Vagina (tissue), 2 donors: ENCODE measurements around the gene MYO3B. TPM values are rescaled to one million over a fixed set of nuclear protein-coding genes. Genes with fewer than 3 reads are reported as not detected.

Source experiments
- DNase-seq, 2 donors: peaks; one replicate each; pipeline ENCODE4 v3.0.0-alpha.2; 2017; ENCODE audit errors: extremely low spot score in 2 of 2
- H3K27ac ChIP-seq: fragments of 200-600 bp; sonication (generic); one replicate; pipeline ENCODE4 v1.5.1; 2019
- H3K27me3 ChIP-seq: fragments of 200-600 bp; sonication (generic); one replicate; pipeline ENCODE4 v1.5.1; 2019
- H3K36me3 ChIP-seq, 2 donors: fragments of 200-600 bp; sonication (generic); one replicate each; pipeline ENCODE4 v1.5.1; 2017 to 2019
- H3K4me1 ChIP-seq: fragments of 200-600 bp; sonication (generic); one replicate; pipeline ENCODE4 v1.5.1; 2019
- H3K4me3 ChIP-seq, 2 donors: fragments of 200-600 bp; sonication (generic); 1 replicate in 1 of 2; 2 replicates in 1 of 2; pipeline ENCODE4 v1.5.1; 2016 to 2019
- H3K9me3 ChIP-seq: fragments of 200-600 bp; sonication (generic); one replicate; pipeline ENCODE4 v1.5.1; 2019
- CTCF ChIP-seq, 3 experiments: fragments of 450-650 bp in 2 of 3; fragments of 200-600 bp in 1 of 3; sonication (generic) in 1 of 3; IDR thresholded peaks; one replicate each; pipeline ENCODE4 v1.5.1; 2017 to 2019; ENCODE audit warnings: antibody characterized with exemption in 3 of 3, mild to moderate bottlenecking in 2 of 3, moderate library complexity in 2 of 3
- POLR2A ChIP-seq, 2 donors: fragments of 450-650 bp; IDR thresholded peaks; one replicate each; pipeline ENCODE4 v1.6.1; 2017; ENCODE audit warnings: antibody characterized with exemption in 2 of 2, mild to moderate bottlenecking in 2 of 2, moderate library complexity in 2 of 2
- POLR2AphosphoS5 ChIP-seq, 2 donors: sonication (generic); formaldehyde crosslinking; IDR thresholded peaks; one replicate each; pipeline ENCODE4 v1.9.0; 2017; ENCODE audit warnings: antibody characterized with exemption in 2 of 2, mild to moderate bottlenecking in 2 of 2, low read depth in 1 of 2; ENCODE audit not compliant: insufficient read depth in 1 of 2
- intact Hi-C: fragments of 100-400 bp; cut with DNase I; formaldehyde crosslinking; loops from one replicate; pipeline ENCODE4 v1.15.1; 2023
- total RNA-seq: library from RNA; depleted of rRNA; stranded (reverse); fragments of >200 nt; gene quantifications from one replicate; pipeline ENCODE4 v1.2.3, GENCODE V29; 2016

MYO3B gene
- total RNA-seq, 1 donor from 2014 or later, result 0.49 TPM

- Histone ChIP-seq H3K9me3 (no peaks in the 10 kb centered on the region), H3K27ac (no peak overlapping the region), H3K4me1 (no peaks in the 10 kb centered on the region), H3K36me3 (no peaks in the 10 kb centered on the region), H3K27me3 (no peaks in the 10 kb centered on the region), H3K4me3 (no peak overlapping the region)
- no peak for DNase-seq
- no peak for TF ChIP-seq POLR2A (IDR thresholded peaks at IDR 0.05)
- no peak for TF ChIP-seq POLR2AphosphoS5 (IDR thresholded peaks at IDR 0.05; ENCODE audit: insufficient read depth in 1 of 2, low read depth in 1 of 2)
- no peak for TF ChIP-seq CTCF (IDR thresholded peaks at IDR 0.05)
- intact Hi-C loops, result no loop called here
Observed at GRCh38 chr2:170585067-170585466, 407.1 kb downstream of the MYO3B start.

GRCh38 chr2:170586571-170587095, 408.7 kb downstream of the MYO3B start:
- no peak for TF ChIP-seq POLR2AphosphoS5 (IDR thresholded peaks at IDR 0.05; ENCODE audit: insufficient read depth in 1 of 2, low read depth in 1 of 2)
- TF ChIP-seq CTCF (IDR thresholded peaks at IDR 0.05), result no peak
- no peak for TF ChIP-seq POLR2A (IDR thresholded peaks at IDR 0.05)
- Histone ChIP-seq H3K27me3 (no peaks in the 10 kb centered on the region), H3K36me3 (no peaks in the 10 kb centered on the region), H3K4me3 (no peak overlapping the region), H3K4me1 (no peaks in the 10 kb centered on the region), H3K9me3 (no peaks in the 10 kb centered on the region), H3K27ac (peak overlapping the region; percentile 31)
- intact Hi-C loops, result no loop called here
- DNase-seq, result no peak

GRCh38 chr2:170587117-170587516, 409.2 kb downstream of the MYO3B start:
- DNase-seq, result no peak
- Histone ChIP-seq H3K9me3 (no peaks in the 10 kb centered on the region), H3K27me3 (no peaks in the 10 kb centered on the region), H3K4me3 (no peak overlapping the region), H3K4me1 (no peaks in the 10 kb centered on the region), H3K27ac (peak overlapping the region; percentile 31), H3K36me3 (no peaks in the 10 kb centered on the region)
- intact Hi-C loops, result no loop called here
- TF ChIP-seq POLR2A (IDR thresholded peaks at IDR 0.05), result no peak
- TF ChIP-seq CTCF (IDR thresholded peaks at IDR 0.05), result no peak
- no peak for TF ChIP-seq POLR2AphosphoS5 (IDR thresholded peaks at IDR 0.05; ENCODE audit: insufficient read depth in 1 of 2, low read depth in 1 of 2)

- intact Hi-C loops, result no loop called here
- no peak overlapping the region for H3K4me3 ChIP-seq
- H3K27ac ChIP-seq, result peak overlapping the region; percentile 4
- H3K27me3 ChIP-seq, result no peaks in the 10 kb centered on the region
- no peaks in the 10 kb centered on the region for H3K9me3 ChIP-seq
- TF ChIP-seq CTCF (IDR thresholded peaks at IDR 0.05) (no peak), POLR2AphosphoS5 (IDR thresholded peaks at IDR 0.05; ENCODE audit: insufficient read depth in 1 of 2, low read depth in 1 of 2) (no peak)
- H3K36me3 ChIP-seq, result no peaks in the 10 kb centered on the region
- H3K4me1 ChIP-seq, result no peaks in the 10 kb centered on the region
- DNase-seq, result no peak
Observed at GRCh38 chr2:170587922-170588321, 410.0 kb downstream of the MYO3B start.

- no peak for TF ChIP-seq CTCF (IDR thresholded peaks at IDR 0.05)
- TF ChIP-seq POLR2AphosphoS5 (IDR thresholded peaks at IDR 0.05; ENCODE audit: insufficient read depth in 1 of 2, low read depth in 1 of 2), result no peak
- no peak for TF ChIP-seq POLR2A (IDR thresholded peaks at IDR 0.05)
- no peaks in the 10 kb centered on the region for H3K4me1 ChIP-seq
- no peak overlapping the region for H3K27ac ChIP-seq
- H3K36me3 ChIP-seq, result no peaks in the 10 kb centered on the region
- DNase-seq, result no peak
- intact Hi-C loops, result no loop called here
- H3K27me3 ChIP-seq, result no peaks in the 10 kb centered on the region
- H3K4me3 ChIP-seq, result no peak overlapping the region
- no peaks in the 10 kb centered on the region for H3K9me3 ChIP-seq
Observed at GRCh38 chr2:170588729-170589128, 410.8 kb downstream of the MYO3B start.
